ENCODE measurements around the gene RAB3A. TPM values are rescaled to one million over a fixed set of nuclear protein-coding genes. Genes with fewer than 3 reads are reported as not detected.

Gene RAB3A
- total and polyA plus RNA-seq, 9 of the 15 experiments (the other 6 are each of a cell fraction or from before 2014, with no cell fraction given), result 0.17 to 5.1 (median 0.90) TPM; not detected in 1

DNA sequence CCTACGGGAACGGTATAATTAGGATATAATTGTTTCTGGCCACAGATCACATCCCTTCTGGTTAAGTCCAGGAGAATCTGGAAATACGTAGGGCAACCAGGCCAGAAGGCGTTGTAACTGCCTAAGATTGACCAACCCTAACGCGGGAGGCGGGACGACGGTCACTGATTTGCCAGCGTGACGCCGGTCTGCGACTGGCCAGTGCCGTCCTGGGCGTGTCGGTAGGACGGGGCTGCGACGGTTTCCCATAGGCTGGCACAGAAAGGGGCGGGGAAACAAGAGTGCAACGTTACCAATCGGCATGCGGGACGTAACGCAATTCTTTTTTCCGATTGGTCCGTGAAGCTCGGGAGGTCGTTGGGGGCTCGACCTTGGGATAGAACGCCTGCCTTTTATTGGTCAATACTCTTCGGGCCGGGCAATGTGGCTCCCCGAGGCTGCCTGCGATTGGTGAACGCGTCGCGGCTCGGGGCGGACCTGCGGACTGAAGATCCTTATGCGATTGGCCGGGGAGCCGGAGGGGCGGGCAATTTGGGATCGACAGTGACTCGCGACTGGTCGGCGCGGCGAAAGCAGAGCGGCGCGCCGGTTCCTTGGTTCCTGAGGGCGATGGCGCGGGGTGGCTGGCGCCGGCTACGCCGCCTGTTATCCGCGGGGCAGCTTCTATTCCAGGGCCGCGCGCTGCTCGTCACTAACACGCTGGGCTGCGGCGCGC lies 11.0 kb downstream of the RAB3A start, which contains the start of gene MPV17L2 (continued):
- TF ChIP-seq ZNF592 (IDR thresholded peaks at IDR 0.05) (no peak), NR2C1 (IDR thresholded peaks at IDR 0.05) (no peak), NR2C1 (tag; IDR thresholded peaks at IDR 0.05) (no peak), CTBP1 (IDR thresholded peaks at IDR 0.05; ENCODE audit: borderline replicate concordance) (peak; percentile 58; the same call in 1 of the 2 replicates), PYGO2 (tag; IDR thresholded peaks at IDR 0.05) (peak; percentile 79), ZNF277 (CRISPR knock-in tag; IDR thresholded peaks at IDR 0.05; ENCODE audit: borderline replicate concordance) (no peak), HEY1 (CRISPR knock-in tag; IDR thresholded peaks at IDR 0.05; ENCODE audit: borderline replicate concordance) (no peak), TRIM25 (IDR thresholded peaks at IDR 0.05; ENCODE audit: borderline replicate concordance) (no peak), GTF3C2 (IDR thresholded peaks at IDR 0.05; ENCODE audit: borderline replicate concordance, extremely low read depth, insufficient read length) (no peak), RBM22 (IDR thresholded peaks at IDR 0.05; ENCODE audit: low read depth, low read length, poor library complexity, severe bottlenecking) (no peak), NKRF (IDR thresholded peaks at IDR 0.05; ENCODE audit: borderline replicate concordance) (no peak; the same call in 1 of the 2 replicates)
- TF ChIP-seq, protein P1, sequence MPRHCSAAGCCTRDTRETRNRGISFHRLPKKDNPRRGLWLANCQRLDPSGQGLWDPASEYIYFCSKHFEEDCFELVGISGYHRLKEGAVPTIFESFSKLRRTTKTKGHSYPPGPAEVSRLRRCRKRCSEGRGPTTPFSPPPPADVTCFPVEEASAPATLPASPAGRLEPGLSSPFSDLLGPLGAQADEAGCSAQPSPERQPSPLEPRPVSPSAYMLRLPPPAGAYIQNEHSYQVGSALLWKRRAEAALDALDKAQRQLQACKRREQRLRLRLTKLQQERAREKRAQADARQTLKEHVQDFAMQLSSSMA (CRISPR knock-in tag; IDR thresholded peaks at IDR 0.05), result no peak
